ENCODE data around the gene MVD.
"Not testable (repeated sequence)": the region's sequence is repeated elsewhere in the genome, so short reads cannot be mapped to it uniquely, and the experiment has no call there.

The MVD gene

GRCh38 chr16:88672776-88673175, 9.9 kb upstream of the MVD start:
- no peak overlapping the region for H3K4me3 ChIP-seq (ENCODE audit: control insufficient read depth, low read depth, low read length)
- peak; percentile 12 for TF ChIP-seq CTCF (conservative IDR thresholded peaks at IDR 0.05; ENCODE audit: control insufficient read depth, insufficient read depth, low read depth, low read length)
- no peak for DNase-seq (ENCODE audit: low read depth)

GRCh38 chr16:88671806-88672205, 8.9 kb upstream of the MVD start:
- H3K4me3 ChIP-seq (ENCODE audit: control insufficient read depth, low read depth, low read length), result no peak overlapping the region
- no peak for TF ChIP-seq CTCF (conservative IDR thresholded peaks at IDR 0.05; ENCODE audit: control insufficient read depth, insufficient read depth, low read depth, low read length)
- DNase-seq (ENCODE audit: low read depth), result no peak

- no peak overlapping the region for H3K4me3 ChIP-seq (ENCODE audit: control insufficient read depth, low read depth, low read length)
- DNase-seq (ENCODE audit: low read depth), result peak; percentile 80
- no peak for TF ChIP-seq CTCF (conservative IDR thresholded peaks at IDR 0.05; ENCODE audit: control insufficient read depth, insufficient read depth, low read depth, low read length)
Measured at GRCh38 chr16:88669980-88670379, 7.1 kb upstream of the MVD start.

GRCh38 chr16:88669493-88669892, 6.6 kb upstream of the MVD start:
- DNase-seq (ENCODE audit: low read depth); H3K4me3 ChIP-seq (ENCODE audit: control insufficient read depth, low read depth, low read length): not testable (repeated sequence)

- H3K4me3 ChIP-seq (ENCODE audit: control insufficient read depth, low read depth, low read length), result no peak overlapping the region
- DNase-seq (ENCODE audit: low read depth), result no peak
- TF ChIP-seq CTCF (conservative IDR thresholded peaks at IDR 0.05; ENCODE audit: control insufficient read depth, insufficient read depth, low read depth, low read length), result no peak
Measured at GRCh38 chr16:88667461-88667860, 4.6 kb upstream of the MVD start.

GRCh38 chr16:88665570-88665969, 2.7 kb upstream of the MVD start:
- no peak for DNase-seq (ENCODE audit: low read depth)
- no peak overlapping the region for H3K4me3 ChIP-seq (ENCODE audit: control insufficient read depth, low read depth, low read length)
- TF ChIP-seq CTCF (conservative IDR thresholded peaks at IDR 0.05; ENCODE audit: control insufficient read depth, insufficient read depth, low read depth, low read length), result no peak

GRCh38 chr16:88665148-88665547, 2.3 kb upstream of the MVD start:
- no peak overlapping the region for H3K4me3 ChIP-seq (ENCODE audit: control insufficient read depth, low read depth, low read length)
- no peak for TF ChIP-seq CTCF (conservative IDR thresholded peaks at IDR 0.05; ENCODE audit: control insufficient read depth, insufficient read depth, low read depth, low read length)
- DNase-seq (ENCODE audit: low read depth), result peak; percentile 41

Data from fibroblast of mammary gland (primary cell).